ENCODE data around the gene SYT3.

GRCh38 chr19:50638600-50638999 lies 1.1 kb downstream of the SYT3 start:
- TF ChIP-seq CTCF (conservative IDR thresholded peaks at IDR 0.05; ENCODE audit: low read depth in 2 of 2) (no peak), EZH2 (IDR thresholded peaks at IDR 0.05; ENCODE audit: low read depth, unreplicated experiment) (no peak), EZH2phosphoT487 (IDR thresholded peaks at IDR 0.05; ENCODE audit: unreplicated experiment) (no peak), REST (IDR thresholded peaks at IDR 0.05; ENCODE audit: unreplicated experiment) (no peak), CREB1 (CRISPR knock-in tag; IDR thresholded peaks at IDR 0.05; ENCODE audit: low read depth) (no peak), ZNF331 (CRISPR knock-in tag; IDR thresholded peaks at IDR 0.05; ENCODE audit: low read depth) (no peak), POLR2AphosphoS5 (IDR thresholded peaks at IDR 0.05; ENCODE audit: low read depth) (no peak), ZNF114 (CRISPR knock-in tag; IDR thresholded peaks at IDR 0.05) (no peak)

Data from GM23338 (cell line).